Neural crest cell (in vitro differentiated cells): ENCODE results near the gene PAQR7. TPM values are rescaled to one million over a fixed set of nuclear protein-coding genes. Genes with fewer than 3 reads are reported as not detected.
A peak's percentile ranks its signal among the peaks of the same experiment; 100 is the strongest.

Source experiments
- DNase-seq: peaks from one replicate; pipeline ENCODE4 v3.0.0; 2021; ENCODE audit warnings: low read depth, mixed read lengths, low spot score
- H3K27ac Mint-ChIP-seq: one replicate; pipeline ENCODE4 v1.8.0; 2021; ENCODE audit warnings: mild to moderate bottlenecking, mixed read lengths; ENCODE audit not compliant: unreplicated experiment
- H3K27me3 Mint-ChIP-seq: 2 replicates; pipeline ENCODE4 v1.8.0; 2021; ENCODE audit warnings: low read depth, mild to moderate bottlenecking, mixed read lengths
- H3K36me3 Mint-ChIP-seq: 2 replicates; pipeline ENCODE4 v1.8.0; 2021; ENCODE audit warnings: low read depth, mild to moderate bottlenecking, mixed read lengths
- H3K4me1 Mint-ChIP-seq: 2 replicates; pipeline ENCODE4 v1.8.0; 2021; ENCODE audit warnings: mixed read lengths
- H3K4me3 Mint-ChIP-seq: one replicate; pipeline ENCODE4 v1.8.0; 2021; ENCODE audit warnings: mild to moderate bottlenecking, mixed read lengths
- H3K9me3 Mint-ChIP-seq: 2 replicates; pipeline ENCODE4 v1.8.0; 2021; ENCODE audit warnings: mixed read lengths
- CTCF ChIP-seq: fragments of 200-600 bp; sonication (generic); conservative IDR thresholded peaks from 2 replicates; pipeline ENCODE4 v1.5.0; 2021; ENCODE audit warnings: antibody characterized with exemption, mild to moderate bottlenecking
- microRNA-seq: library from miRNA; unstranded; fragments of <30 nt; microRNA quantifications from one replicate; pipeline ENCODE4, GENCODE V29; 2020
- total RNA-seq: library from RNA; stranded (reverse); gene quantifications from 2 replicates; pipeline ENCODE4 v1.2.1, GENCODE V29; 2021

PAQR7 gene
- total RNA-seq, 1 donor from 2014 or later = 12.7 TPM

- no peak for DNase-seq
- no peak for TF ChIP-seq CTCF
- H3K27ac Mint-ChIP-seq = no peak overlapping the region
- H3K4me1 Mint-ChIP-seq = peaks cover 11% of the 10 kb centered on the region
- peak overlapping the region; percentile 63 for H3K4me3 Mint-ChIP-seq
- H3K9me3 Mint-ChIP-seq = no peaks in the 10 kb centered on the region
- no peaks in the 10 kb centered on the region for H3K36me3 Mint-ChIP-seq
- no peaks in the 10 kb centered on the region for H3K27me3 Mint-ChIP-seq
These were observed 62.3 kb downstream of the PAQR7 start for GRCh38 chr1:25813071-25813733.

Small RNAs within 50 kb of the gene (microRNA-seq; reads per million reads assigned to microRNA genes)
- 5.9 reads per million, percentile 3 among the genes with 10 or more reads in this experiment for gene MIR3917

Other genes with a start within 250 kb of the PAQR7 start
- gene SELENON, start 75.5 kb downstream of the PAQR7 start, total RNA-seq = 146 and 148 TPM in 2 replicates
- 61.1 and 68.6 TPM in 2 replicates for gene MTFR1L, start 55.8 kb downstream of the PAQR7 start, total RNA-seq
- gene AUNIP, start 16.3 kb downstream of the PAQR7 start, total RNA-seq = 13.6 and 15.2 TPM in 2 replicates
- 934 and 986 TPM in 2 replicates for gene STMN1, start 30.7 kb upstream of the PAQR7 start, total RNA-seq
- gene PAFAH2, start 122.4 kb upstream of the PAQR7 start, total RNA-seq = 10.6 and 10.7 TPM in 2 replicates
- 7.6 and 8.1 TPM in 2 replicates for gene EXTL1, start 146.1 kb upstream of the PAQR7 start, total RNA-seq
- gene SLC30A2, start 170.4 kb upstream of the PAQR7 start, total RNA-seq = not detected in 2 replicates
- not detected in 2 replicates for gene TRIM63, start 191.9 kb upstream of the PAQR7 start, total RNA-seq
- gene PDIK1L, start 236.1 kb upstream of the PAQR7 start, total RNA-seq = 22.8 and 23.8 TPM in 2 replicates